WTC11 (cell line): ENCODE measurements around the gene BTBD10. TPM values are rescaled to one million over a fixed set of nuclear protein-coding genes. Genes with fewer than 3 reads are reported as not detected.

Source experiments
- ATAC-seq: fragments of 200-7000 bp; cut with Tn5 transposase; 2 replicates; pipeline ENCODE4 v1.10.0; 2021; ENCODE audit warnings: mild to moderate bottlenecking, moderate library complexity
- CTCF ChIA-PET: fragments of 300-600 bp; sonication (Branson Sonifier 250); formaldehyde crosslinking; loops from one replicate; lab custom pipeline; 2021; ENCODE audit warnings: antibody characterized with exemption; lab: Charles Lee
- POLR2A ChIA-PET: fragments of 350-600 bp; sonication (Branson Sonifier 250); formaldehyde crosslinking; loops from one replicate; lab custom pipeline; 2021; ENCODE audit warnings: antibody characterized with exemption; lab: Charles Lee
- DNase-seq: peaks from one replicate; pipeline ENCODE4 v3.0.0; 2021; ENCODE audit warnings: low spot score
- H3K27ac Mint-ChIP-seq: 2 replicates; pipeline ENCODE4 v1.8.0; 2021; ENCODE audit warnings: mixed read lengths
- H3K27me3 Mint-ChIP-seq: 2 replicates; pipeline ENCODE4 v1.8.0; 2021; ENCODE audit warnings: low read depth, mild to moderate bottlenecking, moderate library complexity, mixed read lengths
- H3K36me3 Mint-ChIP-seq: 2 replicates; pipeline ENCODE4 v1.8.0; 2021; ENCODE audit warnings: mixed read lengths
- H3K4me1 Mint-ChIP-seq: 2 replicates; pipeline ENCODE4 v1.8.0; 2022; ENCODE audit warnings: mixed read lengths
- H3K4me3 Mint-ChIP-seq: 2 replicates; pipeline ENCODE4 v1.8.0; 2021; ENCODE audit warnings: mild to moderate bottlenecking, moderate library complexity, mixed read lengths
- H3K9me3 Mint-ChIP-seq: 2 replicates; pipeline ENCODE4 v1.8.0; 2021; ENCODE audit warnings: mixed read lengths
- CREM ChIP-seq: sonication (generic); formaldehyde crosslinking; IDR thresholded peaks from 2 replicates; pipeline ENCODE4 v1.8.1; 2022; ENCODE audit warnings: mild to moderate bottlenecking, missing genetic modification reagents, moderate library complexity
- E2F5 ChIP-seq: sonication (generic); formaldehyde crosslinking; IDR thresholded peaks from 2 replicates; pipeline ENCODE4 v1.8.1; 2022; ENCODE audit warnings: mild to moderate bottlenecking, moderate library complexity, missing genetic modification reagents
- ERG ChIP-seq: fragments of 250-450 bp; sonication (Bioruptor Pico); IDR thresholded peaks from 2 replicates; pipeline ENCODE4 v1.8.0; 2021; ENCODE audit warnings: mild to moderate bottlenecking
- ESRRA ChIP-seq: sonication (generic); formaldehyde crosslinking; IDR thresholded peaks from 2 replicates; pipeline ENCODE4 v1.8.1; 2022; ENCODE audit warnings: mild to moderate bottlenecking, missing genetic modification reagents, borderline replicate concordance
- ETV6 ChIP-seq: sonication (generic); formaldehyde crosslinking; IDR thresholded peaks from 2 replicates; pipeline ENCODE4 v1.8.1; 2022; ENCODE audit warnings: mild to moderate bottlenecking, missing genetic modification reagents
- FOXJ3 ChIP-seq: sonication (generic); formaldehyde crosslinking; IDR thresholded peaks from 2 replicates; pipeline ENCODE4 v1.9.0; 2021; ENCODE audit warnings: missing genetic modification reagents, mild to moderate bottlenecking, borderline replicate concordance
- FOXP1 ChIP-seq: sonication (generic); formaldehyde crosslinking; IDR thresholded peaks from 2 replicates; pipeline ENCODE4 v1.8.0; 2022; ENCODE audit warnings: missing genetic modification reagents, mild to moderate bottlenecking, moderate library complexity, borderline replicate concordance
- GRHL2 ChIP-seq: fragments of 250-450 bp; sonication (Bioruptor Pico); IDR thresholded peaks from 2 replicates; pipeline ENCODE4 v1.8.0; 2022; ENCODE audit warnings: mild to moderate bottlenecking, moderate library complexity; ENCODE audit not compliant: insufficient replicate concordance, severe bottlenecking
- NFATC4 ChIP-seq: fragments of 250-450 bp; sonication (Bioruptor Pico); IDR thresholded peaks from 2 replicates; pipeline ENCODE4 v1.9.0; 2021; ENCODE audit warnings: mild to moderate bottlenecking
- NR1H2 ChIP-seq: sonication (generic); formaldehyde crosslinking; IDR thresholded peaks from 2 replicates; pipeline ENCODE4 v1.9.0; 2021; ENCODE audit warnings: mild to moderate bottlenecking, moderate library complexity, missing genetic modification reagents
- NR3C1 ChIP-seq: sonication (generic); formaldehyde crosslinking; conservative IDR thresholded peaks from 2 replicates; pipeline ENCODE4 v1.8.1; 2023; ENCODE audit warnings: low read depth, mild to moderate bottlenecking, missing genetic modification reagents
- RELA ChIP-seq: sonication (generic); formaldehyde crosslinking; IDR thresholded peaks from 2 replicates; pipeline ENCODE4 v1.8.1; 2022; ENCODE audit warnings: missing genetic modification reagents, mild to moderate bottlenecking, borderline replicate concordance
- SOX15 ChIP-seq: fragments of 250-450 bp; sonication (Bioruptor Pico); IDR thresholded peaks from 2 replicates; pipeline ENCODE4 v1.9.0; 2021; ENCODE audit warnings: mild to moderate bottlenecking
- SP1 ChIP-seq: sonication (generic); formaldehyde crosslinking; conservative IDR thresholded peaks from 2 replicates; pipeline ENCODE4 v1.8.1; 2022; ENCODE audit warnings: missing genetic modification reagents
- TEAD4 ChIP-seq: sonication (generic); formaldehyde crosslinking; IDR thresholded peaks from 2 replicates; pipeline ENCODE4 v1.8.0; 2022; ENCODE audit warnings: mild to moderate bottlenecking, missing genetic modification reagents
- ZBTB21 ChIP-seq: sonication (generic); formaldehyde crosslinking; IDR thresholded peaks from 2 replicates; pipeline ENCODE4 v1.8.1; 2023; ENCODE audit warnings: mild to moderate bottlenecking, missing genetic modification reagents, borderline replicate concordance
- ZMAT4 ChIP-seq: fragments of 250-450 bp; sonication (Bioruptor Pico); IDR thresholded peaks from 2 replicates; pipeline ENCODE4 v1.9.0; 2021; ENCODE audit warnings: mild to moderate bottlenecking
- ZNF219 ChIP-seq: sonication (generic); formaldehyde crosslinking; IDR thresholded peaks from 2 replicates; pipeline ENCODE4 v1.8.0; 2023; ENCODE audit warnings: missing genetic modification reagents, mild to moderate bottlenecking, borderline replicate concordance
- ZNF232 ChIP-seq: sonication (generic); formaldehyde crosslinking; IDR thresholded peaks from 2 replicates; pipeline ENCODE4 v1.8.0; 2022; ENCODE audit warnings: mild to moderate bottlenecking, missing genetic modification reagents
- ZNF425 ChIP-seq: fragments of 250-450 bp; sonication (Bioruptor Pico); conservative IDR thresholded peaks from 2 replicates; pipeline ENCODE4 v1.9.0; 2021; ENCODE audit warnings: mild to moderate bottlenecking
- total RNA-seq: library from RNA; stranded (reverse); gene quantifications from 3 replicates; pipeline ENCODE4 v1.2.3, GENCODE V29; 2021
- TF ChIP-seq, protein P1 (sequence below): sonication (generic); formaldehyde crosslinking; IDR thresholded peaks from 2 replicates; pipeline ENCODE4 v1.8.0; 2023; ENCODE audit warnings: missing genetic modification reagents, mild to moderate bottlenecking, borderline replicate concordance

Gene BTBD10
- total RNA-seq, 1 experiment from 2014 or later = 19.4 TPM

DNA sequence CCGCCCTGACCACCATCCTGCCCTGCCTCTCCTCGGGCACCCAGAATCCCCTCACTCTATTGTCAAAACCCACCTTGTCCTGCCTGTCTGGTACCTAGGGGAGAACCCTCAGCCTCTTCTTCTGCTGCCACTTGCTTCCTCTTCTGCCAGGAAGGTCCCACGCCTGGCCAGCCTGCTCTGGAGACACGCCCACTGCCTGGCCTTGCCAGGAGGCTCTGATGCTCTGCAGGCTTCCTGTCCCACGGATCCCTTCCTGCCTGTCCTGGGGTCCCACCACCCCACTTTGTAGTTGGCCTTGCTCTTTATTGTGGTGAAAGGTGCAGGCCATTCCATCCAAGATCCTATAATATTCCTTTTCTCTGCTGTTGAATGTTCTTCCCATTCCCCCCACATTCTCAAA is 122.0 kb downstream of the BTBD10 start:
- POLR2A ChIA-PET = no interaction called here
- CTCF ChIA-PET = interaction anchor here (1.0 kb wide), 1 partner anchor 130 kb away, joined by 4 read pairs; no protein-coding TSS in a partner anchor
- no peak overlapping the region for H3K4me3 Mint-ChIP-seq
- DNase-seq (no peak), ATAC-seq (no peak)
- TF ChIP-seq NR3C1 (no peak), ZMAT4 (CRISPR knock-in tag) (no peak), NFATC4 (CRISPR knock-in tag) (no peak), FOXJ3 (CRISPR knock-in tag) (no peak), CREM (CRISPR knock-in tag) (no peak), ZNF425 (CRISPR knock-in tag) (no peak), SP1 (CRISPR knock-in tag) (no peak)
- TF ChIP-seq, protein P1, sequence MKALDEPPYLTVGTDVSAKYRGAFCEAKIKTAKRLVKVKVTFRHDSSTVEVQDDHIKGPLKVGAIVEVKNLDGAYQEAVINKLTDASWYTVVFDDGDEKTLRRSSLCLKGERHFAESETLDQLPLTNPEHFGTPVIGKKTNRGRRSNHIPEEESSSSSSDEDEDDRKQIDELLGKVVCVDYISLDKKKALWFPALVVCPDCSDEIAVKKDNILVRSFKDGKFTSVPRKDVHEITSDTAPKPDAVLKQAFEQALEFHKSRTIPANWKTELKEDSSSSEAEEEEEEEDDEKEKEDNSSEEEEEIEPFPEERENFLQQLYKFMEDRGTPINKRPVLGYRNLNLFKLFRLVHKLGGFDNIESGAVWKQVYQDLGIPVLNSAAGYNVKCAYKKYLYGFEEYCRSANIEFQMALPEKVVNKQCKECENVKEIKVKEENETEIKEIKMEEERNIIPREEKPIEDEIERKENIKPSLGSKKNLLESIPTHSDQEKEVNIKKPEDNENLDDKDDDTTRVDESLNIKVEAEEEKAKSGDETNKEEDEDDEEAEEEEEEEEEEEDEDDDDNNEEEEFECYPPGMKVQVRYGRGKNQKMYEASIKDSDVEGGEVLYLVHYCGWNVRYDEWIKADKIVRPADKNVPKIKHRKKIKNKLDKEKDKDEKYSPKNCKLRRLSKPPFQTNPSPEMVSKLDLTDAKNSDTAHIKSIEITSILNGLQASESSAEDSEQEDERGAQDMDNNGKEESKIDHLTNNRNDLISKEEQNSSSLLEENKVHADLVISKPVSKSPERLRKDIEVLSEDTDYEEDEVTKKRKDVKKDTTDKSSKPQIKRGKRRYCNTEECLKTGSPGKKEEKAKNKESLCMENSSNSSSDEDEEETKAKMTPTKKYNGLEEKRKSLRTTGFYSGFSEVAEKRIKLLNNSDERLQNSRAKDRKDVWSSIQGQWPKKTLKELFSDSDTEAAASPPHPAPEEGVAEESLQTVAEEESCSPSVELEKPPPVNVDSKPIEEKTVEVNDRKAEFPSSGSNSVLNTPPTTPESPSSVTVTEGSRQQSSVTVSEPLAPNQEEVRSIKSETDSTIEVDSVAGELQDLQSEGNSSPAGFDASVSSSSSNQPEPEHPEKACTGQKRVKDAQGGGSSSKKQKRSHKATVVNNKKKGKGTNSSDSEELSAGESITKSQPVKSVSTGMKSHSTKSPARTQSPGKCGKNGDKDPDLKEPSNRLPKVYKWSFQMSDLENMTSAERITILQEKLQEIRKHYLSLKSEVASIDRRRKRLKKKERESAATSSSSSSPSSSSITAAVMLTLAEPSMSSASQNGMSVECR (CRISPR knock-in tag) = no peak
- H3K36me3 Mint-ChIP-seq = no peaks in the 10 kb centered on the region
- peaks cover 18% of the 10 kb centered on the region for H3K9me3 Mint-ChIP-seq
- peaks cover 3% of the 10 kb centered on the region for H3K4me1 Mint-ChIP-seq
- H3K27me3 Mint-ChIP-seq = no peaks in the 10 kb centered on the region
- no peak overlapping the region for H3K27ac Mint-ChIP-seq

DNA sequence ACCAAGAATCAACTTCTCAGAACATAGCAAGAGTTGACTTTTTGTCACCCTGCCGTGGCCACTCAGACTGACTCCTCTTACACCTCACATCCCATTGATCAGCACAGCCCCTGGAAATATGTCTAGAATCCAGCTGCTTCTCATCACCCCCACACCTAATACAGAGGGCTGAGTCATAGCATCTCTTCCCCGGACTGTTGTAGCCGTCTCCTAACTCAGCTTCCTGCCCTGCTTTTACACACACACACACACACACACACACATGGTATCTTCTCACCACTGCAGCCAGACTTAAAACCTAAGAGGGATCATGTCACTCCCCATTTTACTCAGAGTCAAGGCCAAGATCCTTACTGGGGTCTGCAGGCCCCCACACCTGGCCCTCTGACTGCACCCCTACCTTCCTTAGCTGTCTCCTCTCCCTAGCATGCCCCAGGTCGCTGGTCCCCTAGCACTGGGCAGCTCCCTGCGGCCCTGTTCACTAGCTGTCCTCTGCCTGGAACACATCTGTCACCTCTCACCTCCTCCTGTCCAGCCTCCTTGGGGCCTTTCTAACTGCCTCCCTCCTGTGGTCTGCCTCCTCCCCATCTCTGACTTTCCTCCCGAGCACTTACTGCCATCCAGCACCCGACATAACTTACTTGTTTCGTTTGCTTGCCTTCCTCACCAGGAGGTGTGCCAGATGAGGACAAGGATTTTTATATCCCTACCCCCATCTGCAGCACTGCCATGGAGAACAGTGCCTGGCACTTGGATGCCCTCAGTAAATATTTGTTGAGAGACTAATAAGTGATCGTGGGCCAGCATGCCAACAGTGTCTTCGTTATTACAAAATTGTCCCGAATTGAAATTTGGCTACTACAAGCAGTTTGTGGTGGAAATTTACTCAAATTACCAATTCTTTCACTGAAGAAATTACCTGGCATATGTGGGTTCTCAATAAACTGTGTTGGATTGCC is 123.5 kb downstream of the BTBD10 start:
- POLR2A ChIA-PET = no interaction called here
- H3K4me3 Mint-ChIP-seq = no peak overlapping the region
- no peaks in the 10 kb centered on the region for H3K27me3 Mint-ChIP-seq
- no peak for ATAC-seq
- DNase-seq = no peak
- TF ChIP-seq FOXP1 (CRISPR knock-in tag) = no peak
- no peak for TF ChIP-seq ZNF219 (CRISPR knock-in tag)
- peaks cover 18% of the 10 kb centered on the region for H3K9me3 Mint-ChIP-seq
- no peak overlapping the region; the same call in 1 of the 2 replicates for H3K27ac Mint-ChIP-seq
- CTCF ChIA-PET = interaction anchor here (0.7 to 2.5 kb wide), 2 partner anchors 21 to 129 kb away, joined by 4 to 14 read pairs; no protein-coding TSS in a partner anchor
- H3K4me1 Mint-ChIP-seq = peaks cover 3% of the 10 kb centered on the region
- no peaks in the 10 kb centered on the region for H3K36me3 Mint-ChIP-seq

GRCh38 chr11:13338427-13339069 is 124.5 kb downstream of the BTBD10 start:
- ChIA-PET POLR2A (no interaction called here), CTCF (interaction anchor here (0.5 to 2.5 kb wide), 4 partner anchors 16 to 331 kb away, joined by 3 to 14 read pairs (median 4); no protein-coding TSS in a partner anchor)
- no peaks in the 10 kb centered on the region; the same call in 1 of the 2 replicates for H3K4me1 Mint-ChIP-seq
- peaks cover 18% of the 10 kb centered on the region for H3K9me3 Mint-ChIP-seq
- DNase-seq = no peak
- H3K36me3 Mint-ChIP-seq = no peaks in the 10 kb centered on the region
- no peak overlapping the region for H3K4me3 Mint-ChIP-seq
- no peak for ATAC-seq
- H3K27ac Mint-ChIP-seq = no peak overlapping the region
- H3K27me3 Mint-ChIP-seq = no peaks in the 10 kb centered on the region
- no peak for TF ChIP-seq E2F5 (CRISPR knock-in tag)
- no peak for TF ChIP-seq ZNF232
- no peak for TF ChIP-seq ESRRA (CRISPR knock-in tag)
- TF ChIP-seq GRHL2 = no peak
- no peak for TF ChIP-seq TEAD4
- no peak for TF ChIP-seq SOX15 (CRISPR knock-in tag)
- TF ChIP-seq ZNF219 (CRISPR knock-in tag) = no peak
- TF ChIP-seq ETV6 (CRISPR knock-in tag) = no peak
- TF ChIP-seq CREM (CRISPR knock-in tag) = no peak
- TF ChIP-seq RELA (CRISPR knock-in tag) = no peak
- TF ChIP-seq ERG (CRISPR knock-in tag) = no peak
- TF ChIP-seq NR1H2 = no peak
- no peak for TF ChIP-seq ZBTB21
